K562 (cell line): ENCODE data around the gene WFDC12. TPM values are rescaled to one million over a fixed set of nuclear protein-coding genes. Genes with fewer than 3 reads are reported as not detected.

Source experiments
- ATAC-seq: fragments of 200-7000 bp; cut with Tn5 transposase; 3 replicates; pipeline ENCODE4 v1.9.1; 2020; ENCODE audit warnings: moderate library complexity
- BruUV-seq: library from RNA; stranded (reverse); fragments of 400-500 nt; replicated peaks from 2 replicates; lab custom pipeline; 2021; lab: Mats Ljungman, UMichigan
- CTCF ChIA-PET: fragments of 300-600 bp; formaldehyde crosslinking; extraction: SDS; loops from one replicate; lab custom pipeline; 2021; ENCODE audit warnings: low intra/inter-chr PET ratio; lab: Yijun Ruan, JAX
- POLR2A ChIA-PET: fragments of 300-600, 350-650 bp; sonication (Branson Sonifier 250); formaldehyde crosslinking; extraction: SDS; loops from one replicate; lab custom pipeline; 2021; ENCODE audit warnings: antibody characterized with exemption, inconsistent platforms; lab: Yijun Ruan, JAX
- DNase-seq, 4 experiments: peaks; one replicate each; pipeline versions ENCODE4 v3.0.0 to v3.0.0-alpha.2; 2011 to 2018; ENCODE audit warnings: low spot score in 3 of 4, mixed read lengths in 3 of 4; ENCODE audit errors: extremely low read depth in 1 of 4
- FAIRE-seq: peaks from 2 replicates; lab custom pipeline; 2011; peaks lifted over from hg19 to GRCh38; lab: Jason Lieb, UNC
- H2AFZ ChIP-seq: 2 replicates; pipeline ENCODE4 v1.6.0; 2011; ENCODE audit warnings: low read depth, low read length, control low read depth, inconsistent platforms
- H3K27ac ChIP-seq: fragments of 200-600 bp; 3 replicates; pipeline ENCODE4 v1.8.0; 2011; ENCODE audit warnings: low read depth, mild to moderate bottlenecking, control low read depth, inconsistent platforms, low read length, moderate library complexity, mixed read lengths; ENCODE audit errors: extremely low read depth
- H3K27me3 ChIP-seq, 2 experiments: fragments of 300-600 bp in 1 of 2; 2 replicates in 1 of 2; 3 replicates in 1 of 2; pipeline versions ENCODE4 v1.6.0 to v1.8.0; 2011; ENCODE audit warnings: inconsistent platforms in 2 of 2, low read length in 2 of 2, mild to moderate bottlenecking in 1 of 2, mixed read lengths in 1 of 2, moderate library complexity in 1 of 2; ENCODE audit not compliant: control insufficient read depth in 2 of 2, insufficient read depth in 2 of 2
- H3K36me3 ChIP-seq: fragments of 300-600 bp; 3 replicates; pipeline ENCODE4 v1.8.0; 2011; ENCODE audit warnings: mild to moderate bottlenecking, low read length, inconsistent platforms; ENCODE audit not compliant: control insufficient read depth, insufficient read depth
- H3K4me1 ChIP-seq, 2 experiments: fragments of 200-600 bp in 1 of 2; replicated peaks in 1 of 2; 2 replicates in 1 of 2; 3 replicates in 1 of 2; pipeline versions ENCODE4 v1.5.1 to v1.8.0; 2011; ENCODE audit warnings: inconsistent platforms in 2 of 2, low read length in 2 of 2, mild to moderate bottlenecking in 1 of 2, mixed read lengths in 1 of 2, moderate library complexity in 1 of 2; ENCODE audit not compliant: control insufficient read depth in 2 of 2, insufficient read depth in 2 of 2
- H3K4me2 ChIP-seq: 2 replicates; pipeline ENCODE4 v1.6.1; 2011; ENCODE audit warnings: low read length, control low read depth, inconsistent platforms, mixed read lengths; ENCODE audit not compliant: insufficient read depth
- H3K4me3 ChIP-seq: fragments of 200-600 bp; sonication (generic), shearing (Covaris generic); 2 replicates; pipeline ENCODE4 v1.5.1; 2016; ENCODE audit warnings: control low read depth, inconsistent platforms
- H3K79me2 ChIP-seq: fragments of 200-600 bp; 3 replicates; pipeline ENCODE4 v1.8.0; 2011; ENCODE audit warnings: low read length, inconsistent platforms; ENCODE audit not compliant: control insufficient read depth, insufficient read depth
- H3K9ac ChIP-seq, 2 experiments: 2 replicates each; pipeline versions ENCODE4 v1.6.0 to v1.6.1; 2011; ENCODE audit warnings: low read depth in 2 of 2, low read length in 2 of 2, control low read depth in 1 of 2, inconsistent platforms in 1 of 2, mild to moderate bottlenecking in 1 of 2, mixed read lengths in 1 of 2; ENCODE audit not compliant: insufficient read depth in 1 of 2
- H3K9me1 ChIP-seq: one replicate; pipeline ENCODE4 v1.6.0; 2011; ENCODE audit warnings: inconsistent platforms, mild to moderate bottlenecking, low read length, moderate library complexity; ENCODE audit not compliant: control insufficient read depth, insufficient read depth
- H3K9me3 ChIP-seq: replicated peaks from 2 replicates; pipeline ENCODE4 v1.5.1; 2011; ENCODE audit warnings: low read depth, low read length, inconsistent platforms; ENCODE audit not compliant: control insufficient read depth, insufficient read depth
- H4K20me1 ChIP-seq: replicated peaks from 2 replicates; pipeline ENCODE4 v1.6.1; 2011; ENCODE audit warnings: low read length, inconsistent platforms, mixed read lengths; ENCODE audit not compliant: control insufficient read depth, insufficient read depth
- DIDO1 ChIP-seq: fragments of 450-650 bp; IDR thresholded peaks from 2 replicates; pipeline ENCODE4 v1.6.1; 2016; ENCODE audit warnings: low read depth, missing biosample characterization, missing genetic modification characterization
- ETS2 ChIP-seq: IDR thresholded peaks from 2 replicates; pipeline ENCODE4 v1.6.1; 2016; ENCODE audit warnings: borderline replicate concordance, missing genetic modification characterization, mild to moderate bottlenecking, moderate library complexity, missing compliant biosample characterization; ENCODE audit not compliant: poor library complexity, severe bottlenecking
- EWSR1 ChIP-seq: fragments of 450-650 bp; IDR thresholded peaks from 2 replicates; pipeline ENCODE4 v1.6.1; 2018; ENCODE audit warnings: borderline replicate concordance, mild to moderate bottlenecking, low read depth, moderate library complexity; ENCODE audit not compliant: partially characterized antibody
- LARP7 ChIP-seq: fragments of 450-650 bp; IDR thresholded peaks from 2 replicates; pipeline ENCODE4 v1.6.1; 2016
- MECOM ChIP-seq: fragments of 250-450 bp; sonication (Bioruptor Pico); IDR thresholded peaks from 2 replicates; pipeline ENCODE4 v1.8.0; 2022; ENCODE audit warnings: inconsistent platforms
- PCBP1 ChIP-seq: fragments of 200-400 bp; formaldehyde crosslinking; IDR thresholded peaks from 2 replicates; pipeline ENCODE4 v1.6.1; 2018; ENCODE audit warnings: mild to moderate bottlenecking, low read depth, low read length; ENCODE audit not compliant: poor library complexity, severe bottlenecking
- RBBP5 ChIP-seq: fragments of 200-600 bp; sonication (generic); IDR thresholded peaks from 2 replicates; pipeline ENCODE4 v1.6.1; 2012; ENCODE audit warnings: borderline replicate concordance, mild to moderate bottlenecking, low read length, control low read depth, inconsistent platforms; ENCODE audit not compliant: insufficient read depth, poor library complexity, severe bottlenecking
- TAF15 ChIP-seq: fragments of 200-400 bp; formaldehyde crosslinking; IDR thresholded peaks from 2 replicates; pipeline ENCODE4 v1.6.1; 2017; ENCODE audit warnings: mild to moderate bottlenecking, low read depth, low read length, moderate library complexity
- TBP ChIP-seq: optimal IDR thresholded peaks from 2 replicates; pipeline ENCODE3; 2011; ENCODE audit warnings: low read depth, low read length, improper control_type of control experiment
- WGBS: fragments of 100-300 bp; shearing (Covaris generic); methylation state at CpG from one replicate; pipeline ENCODE4 v1.1.6; 2016; ENCODE audit warnings: low coverage, mixed read lengths; ENCODE audit not compliant: insufficient coverage; ENCODE audit errors: missing lambda C conversion rate; 5-methylcytosine and 5-hydroxymethylcytosine counted together
- in situ Hi-C: fragments of 300-500 bp; cut with MboI; formaldehyde crosslinking; loops from 4 replicates; pipeline ENCODE4 v1.15.0; 2018; ENCODE audit warnings: inconsistent platforms, mixed read lengths
- intact Hi-C: fragments of 100-400 bp; cut with micrococcal nuclease; formaldehyde crosslinking; loops from 2 replicates; pipeline ENCODE4 v1.14.2; 2022
- polyA plus RNA-seq, 8 experiments: library from polyadenylated mRNA; depleted of rRNA in 4 of 8; stranded (reverse) in 5 of 8; unstranded in 3 of 8; fragments of >200 nt; fragmentation: Nextera tagmentation in 2 of 8; fragmentation: Illumina TruSeq in 1 of 8; extraction: Ambion mirVana in 2 of 8; extraction: Trizol in 1 of 8; gene quantifications; 2 replicates each; pipeline versions ENCODE4 v1.2.1 to v1.2.3, GENCODE V29; 2011 to 2014; ENCODE audit warnings: inconsistent platforms in 1 of 8, missing spikeins in 1 of 8
- total RNA-seq, 7 experiments: library from RNA; depleted of rRNA in 6 of 7; stranded (reverse); fragments of >200 nt in 6 of 7; fragmentation: Illumina TruSeq in 2 of 7; extraction: Trizol in 2 of 7; gene quantifications; 2 replicates each; pipeline versions ENCODE4 v1.2.1 to v1.2.3, GENCODE V29; 2011 to 2021; ENCODE audit warnings: low replicate concordance in 1 of 7
- TF ChIP-seq, protein P1 (sequence below): fragments of 450-650 bp; IDR thresholded peaks from 2 replicates; pipeline ENCODE4 v1.6.1; 2016; ENCODE audit warnings: borderline replicate concordance

WFDC12 gene
- total and polyA plus RNA-seq, 9 of the 15 experiments (the other 6 are each of a cell fraction or from before 2014, with no cell fraction given): not detected

DNA sequence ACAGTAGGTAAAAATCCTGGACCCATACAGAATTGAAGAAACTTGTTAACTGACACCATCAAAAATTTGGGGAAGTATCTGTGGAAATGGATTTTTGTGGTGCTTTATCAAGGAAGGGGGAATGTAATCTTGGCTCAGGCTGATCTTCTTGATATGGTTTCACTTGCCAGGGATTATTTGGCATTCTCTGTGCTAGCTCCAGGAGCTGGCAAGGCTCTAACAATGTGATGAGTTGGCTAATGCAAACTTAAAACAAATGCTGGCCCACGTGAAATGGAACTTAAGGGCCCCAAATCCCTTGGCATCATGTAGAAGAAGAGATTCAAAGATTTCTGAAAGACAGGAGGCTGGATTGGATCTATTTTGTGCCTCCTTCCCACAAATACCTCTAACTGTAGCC is 36.5 kb downstream of the WFDC12 start:
- Histone ChIP-seq H3K4me2 (no peak overlapping the region), H3K36me3 (no peaks in the 10 kb centered on the region), H3K4me1 (no peaks in the 10 kb centered on the region), H3K9me3 (no peaks in the 10 kb centered on the region), H3K9me1 (no peaks in the 10 kb centered on the region), H3K9ac (no peak overlapping the region), H2AFZ (no peak overlapping the region), H4K20me1 (no peaks in the 10 kb centered on the region), H3K79me2 (no peaks in the 10 kb centered on the region), H3K27ac (no peak overlapping the region), H3K4me3 (no peak overlapping the region), H3K27me3 (no peaks in the 10 kb centered on the region)
- TF ChIP-seq DIDO1 (tag) (no peak), MECOM (CRISPR knock-in tag) (no peak), TAF15 (no peak), TBP (no peak)
- CTCF ChIA-PET: no interaction called here
- intact Hi-C loops (no loop called here), in situ Hi-C loops (no loop called here)
- POLR2A ChIA-PET: interaction anchor here (1.4 kb wide), 1 partner anchor 10 kb away, joined by 3 read pairs; no protein-coding TSS in a partner anchor
- WGBS: 46% methylated on average over 1 of the region's 1 CpG
- DNase-seq (no peak), ATAC-seq (no peak), FAIRE-seq (no peak)
- no TSS peak for BruUV-seq

DNA sequence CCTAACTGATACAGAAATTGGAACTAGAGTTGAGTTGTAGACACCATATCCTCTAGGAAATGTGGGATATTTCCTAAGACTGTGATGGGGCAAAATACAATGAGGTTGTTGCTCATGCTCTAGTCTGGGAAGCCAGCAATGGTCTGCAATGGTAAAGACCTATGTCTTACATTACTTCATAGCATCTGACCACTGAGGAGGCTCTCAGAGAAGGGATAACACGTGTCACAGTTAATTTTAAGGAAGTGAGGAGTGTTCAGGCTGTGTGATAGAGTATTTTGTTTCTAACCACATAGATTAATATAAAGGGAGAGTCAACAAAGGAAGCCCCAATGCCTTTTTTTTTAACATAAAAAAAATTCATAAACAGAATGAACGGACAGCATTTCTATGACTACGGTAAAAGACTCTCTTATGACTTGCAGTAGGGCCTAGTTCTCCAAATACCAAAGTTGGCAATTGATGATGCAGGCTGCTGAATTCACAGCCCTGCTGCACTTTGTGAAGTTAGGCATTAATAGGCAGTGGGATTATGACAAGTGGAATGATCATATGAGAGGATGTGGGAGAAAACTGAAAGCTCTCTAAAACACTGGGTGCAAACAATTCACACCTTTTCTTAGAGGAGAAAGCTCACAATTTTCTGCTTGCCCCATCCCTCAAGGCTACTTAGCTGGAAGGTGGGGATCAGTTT is 37.0 kb downstream of the WFDC12 start:
- H3K4me3 ChIP-seq: no peak overlapping the region
- H3K36me3 ChIP-seq: no peaks in the 10 kb centered on the region
- H3K9me3 ChIP-seq: no peaks in the 10 kb centered on the region
- TF ChIP-seq, protein P1, sequence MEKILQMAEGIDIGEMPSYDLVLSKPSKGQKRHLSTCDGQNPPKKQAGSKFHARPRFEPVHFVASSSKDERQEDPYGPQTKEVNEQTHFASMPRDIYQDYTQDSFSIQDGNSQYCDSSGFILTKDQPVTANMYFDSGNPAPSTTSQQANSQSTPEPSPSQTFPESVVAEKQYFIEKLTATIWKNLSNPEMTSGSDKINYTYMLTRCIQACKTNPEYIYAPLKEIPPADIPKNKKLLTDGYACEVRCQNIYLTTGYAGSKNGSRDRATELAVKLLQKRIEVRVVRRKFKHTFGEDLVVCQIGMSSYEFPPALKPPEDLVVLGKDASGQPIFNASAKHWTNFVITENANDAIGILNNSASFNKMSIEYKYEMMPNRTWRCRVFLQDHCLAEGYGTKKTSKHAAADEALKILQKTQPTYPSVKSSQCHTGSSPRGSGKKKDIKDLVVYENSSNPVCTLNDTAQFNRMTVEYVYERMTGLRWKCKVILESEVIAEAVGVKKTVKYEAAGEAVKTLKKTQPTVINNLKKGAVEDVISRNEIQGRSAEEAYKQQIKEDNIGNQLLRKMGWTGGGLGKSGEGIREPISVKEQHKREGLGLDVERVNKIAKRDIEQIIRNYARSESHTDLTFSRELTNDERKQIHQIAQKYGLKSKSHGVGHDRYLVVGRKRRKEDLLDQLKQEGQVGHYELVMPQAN: no peak
- TF ChIP-seq RBBP5 (no peak), LARP7 (no peak), PCBP1 (no peak), ETS2 (tag) (no peak), EWSR1 (no peak)
- TF ChIP-seq, all 486 proteins: peak for 0
- Histone ChIP-seq H3K9ac (no peak overlapping the region), H2AFZ (no peak overlapping the region), H3K27ac (no peak overlapping the region), H3K4me2 (no peak overlapping the region), H3K27me3 (no peaks in the 10 kb centered on the region), H3K79me2 (no peaks in the 10 kb centered on the region), H3K9me1 (no peaks in the 10 kb centered on the region), H3K4me1 (no peaks in the 10 kb centered on the region), H4K20me1 (no peaks in the 10 kb centered on the region)
- BruUV-seq: no TSS peak
- intact Hi-C loops (no loop called here), in situ Hi-C loops (no loop called here)
- ATAC-seq (no peak), FAIRE-seq (no peak), DNase-seq (no peak)
- POLR2A ChIA-PET: interaction anchor here (1.4 kb wide), 1 partner anchor 10 kb away, joined by 3 read pairs; no protein-coding TSS in a partner anchor
- CTCF ChIA-PET: interaction anchor here (0.9 kb wide), 1 partner anchor 42 kb away, joined by 3 read pairs; no protein-coding TSS in a partner anchor
- 51% methylated on average over 3 of the region's 3 CpGs for WGBS
